GM18507 (cell line): ENCODE results near the gene ABCA9.

Source experiments
- DNase-seq: peaks from one replicate; pipeline ENCODE4 v3.0.0; 2011; ENCODE audit warnings: low read depth; ENCODE audit not compliant: insufficient read length; ENCODE audit errors: extremely low spot score
- FAIRE-seq: peaks from 2 replicates; lab custom pipeline; 2011; peaks lifted over from hg19 to GRCh38; lab: Jason Lieb, UNC

The ABCA9 gene

GRCh38 chr17:69067274-69068047, 6.7 kb upstream of the ABCA9 start:
- no peak for FAIRE-seq
- no peak for DNase-seq

- DNase-seq (no peak), FAIRE-seq (no peak)
Measured at GRCh38 chr17:69066482-69066881, 5.8 kb upstream of the ABCA9 start.

DNA sequence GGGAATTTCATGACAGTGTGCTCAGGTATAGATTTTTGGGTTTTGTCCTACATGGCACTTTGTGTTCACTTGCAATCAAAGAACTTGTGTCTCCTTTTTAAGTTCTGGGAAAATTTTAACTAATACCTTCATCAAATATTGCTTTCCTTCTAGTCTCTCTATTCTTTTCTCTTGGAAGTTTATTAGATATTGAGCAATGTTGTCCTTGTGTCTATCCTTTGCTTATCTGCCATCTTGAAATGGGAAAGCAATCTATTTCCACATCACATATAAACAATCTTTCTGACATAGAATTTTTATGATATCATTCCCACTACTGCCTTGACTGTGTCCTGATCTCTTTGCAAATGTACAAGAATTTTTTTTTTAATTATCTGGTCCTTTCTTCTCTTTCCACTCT, 4.4 kb upstream of the ABCA9 start:
- no peak for DNase-seq
- FAIRE-seq: no peak

DNA sequence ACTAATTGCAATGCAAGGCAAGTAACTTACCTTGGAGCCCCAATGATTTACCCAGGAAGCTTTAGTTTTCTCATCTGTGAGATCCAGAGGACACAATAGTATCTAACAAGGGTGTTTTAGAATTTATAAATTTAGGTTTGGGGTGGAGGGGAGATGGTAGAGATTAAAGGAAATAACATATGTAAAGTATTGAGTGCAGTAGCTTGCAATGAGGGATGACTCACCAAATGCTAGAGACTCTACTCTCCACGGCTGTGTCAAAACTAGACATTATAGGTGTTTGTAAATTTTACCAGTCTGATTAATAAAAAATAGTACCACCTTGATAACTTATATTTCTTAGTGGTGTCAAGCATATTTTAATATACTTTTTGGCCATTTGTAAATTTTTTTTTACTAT, 3.7 kb upstream of the ABCA9 start:
- FAIRE-seq (no peak), DNase-seq (no peak)

DNA sequence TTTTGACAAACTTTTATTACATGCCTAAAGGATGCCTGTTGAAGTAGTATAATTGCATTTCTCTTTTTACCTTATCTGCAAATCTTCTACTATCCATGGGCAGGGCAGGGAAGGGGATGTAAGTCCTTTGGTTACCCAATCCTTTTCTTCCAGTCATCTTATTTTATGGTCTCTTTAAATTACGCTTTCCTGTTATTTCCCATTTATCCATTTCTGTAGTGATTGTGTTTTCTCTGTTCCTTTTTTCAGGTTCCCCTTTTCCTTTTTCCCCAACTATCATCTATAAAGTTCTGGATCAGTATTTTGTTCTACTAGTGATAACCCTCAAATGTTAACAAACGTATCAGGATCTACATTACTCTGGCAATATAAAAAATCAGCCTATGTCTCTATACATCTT, 3.3 kb upstream of the ABCA9 start:
- FAIRE-seq (no peak), DNase-seq (no peak)

- FAIRE-seq: no peak
- DNase-seq: no peak
Measured at GRCh38 chr17:69062860-69063581, 2.3 kb upstream of the ABCA9 start.

- no peak for FAIRE-seq
- no peak for DNase-seq
Measured at GRCh38 chr17:69061721-69062556, 1.2 kb upstream of the ABCA9 start.

DNA sequence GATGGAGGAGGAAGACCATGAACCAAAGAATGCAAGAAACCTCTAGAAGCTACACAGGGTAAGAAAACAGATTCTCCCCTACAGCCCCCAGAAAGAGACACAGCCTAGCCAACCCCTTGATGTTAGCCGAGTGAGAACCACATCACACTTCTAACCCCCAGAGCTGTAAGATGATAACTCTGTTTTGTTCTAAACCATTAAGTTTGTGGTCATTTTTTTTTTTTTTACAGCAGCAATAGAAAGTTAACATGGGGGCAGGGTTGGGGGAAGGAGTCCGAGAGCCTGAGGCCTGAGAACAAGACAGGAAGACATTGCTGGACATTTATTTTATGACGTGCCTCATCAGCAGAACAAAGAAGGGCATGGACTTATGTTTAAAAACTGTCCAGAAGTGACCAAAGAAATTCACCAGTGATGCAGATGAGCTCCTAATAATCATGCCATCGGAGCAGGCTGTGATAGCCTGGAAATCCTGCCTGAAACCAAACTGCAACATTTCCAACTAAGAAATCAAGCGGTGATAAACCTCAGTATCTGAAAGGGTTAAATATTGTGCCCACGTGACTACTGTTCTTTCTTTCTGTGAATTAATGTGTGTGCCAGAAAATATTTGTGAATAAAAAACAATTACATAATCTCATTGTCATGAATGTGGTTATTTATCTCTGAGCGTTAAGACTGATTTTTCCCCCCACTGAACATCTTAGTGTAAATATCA, 1.1 kb downstream of the ABCA9 start:
- DNase-seq: no peak
- no peak for FAIRE-seq

- FAIRE-seq (no peak), DNase-seq (no peak)
Measured at GRCh38 chr17:69058165-69058564, 2.6 kb downstream of the ABCA9 start.

DNA sequence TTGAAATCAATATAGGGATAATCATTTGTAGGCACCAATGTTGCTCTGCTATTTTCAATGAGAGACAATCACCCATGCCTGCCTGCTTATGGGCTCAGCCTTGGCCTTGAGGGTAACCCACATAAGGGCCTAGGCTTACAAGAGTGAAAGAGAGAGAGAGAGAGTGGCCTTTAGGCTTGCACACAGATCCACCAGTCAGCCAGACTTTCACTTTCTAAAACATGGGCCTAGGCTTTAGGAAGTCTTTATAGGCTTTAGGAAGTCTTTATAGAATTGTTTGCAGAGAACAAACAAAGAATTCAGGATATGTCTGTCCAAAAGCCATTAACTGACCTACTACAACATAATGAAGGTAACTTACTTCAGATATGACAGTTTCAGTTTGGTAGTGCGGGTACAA, 3.4 kb downstream of the ABCA9 start:
- DNase-seq: no peak
- FAIRE-seq: no peak

- DNase-seq (no peak), FAIRE-seq (no peak)
Measured at GRCh38 chr17:69056179-69056823, 4.4 kb downstream of the ABCA9 start.

- FAIRE-seq: no peak
Measured at GRCh38 chr17:69055334-69055733, 5.4 kb downstream of the ABCA9 start.

DNA sequence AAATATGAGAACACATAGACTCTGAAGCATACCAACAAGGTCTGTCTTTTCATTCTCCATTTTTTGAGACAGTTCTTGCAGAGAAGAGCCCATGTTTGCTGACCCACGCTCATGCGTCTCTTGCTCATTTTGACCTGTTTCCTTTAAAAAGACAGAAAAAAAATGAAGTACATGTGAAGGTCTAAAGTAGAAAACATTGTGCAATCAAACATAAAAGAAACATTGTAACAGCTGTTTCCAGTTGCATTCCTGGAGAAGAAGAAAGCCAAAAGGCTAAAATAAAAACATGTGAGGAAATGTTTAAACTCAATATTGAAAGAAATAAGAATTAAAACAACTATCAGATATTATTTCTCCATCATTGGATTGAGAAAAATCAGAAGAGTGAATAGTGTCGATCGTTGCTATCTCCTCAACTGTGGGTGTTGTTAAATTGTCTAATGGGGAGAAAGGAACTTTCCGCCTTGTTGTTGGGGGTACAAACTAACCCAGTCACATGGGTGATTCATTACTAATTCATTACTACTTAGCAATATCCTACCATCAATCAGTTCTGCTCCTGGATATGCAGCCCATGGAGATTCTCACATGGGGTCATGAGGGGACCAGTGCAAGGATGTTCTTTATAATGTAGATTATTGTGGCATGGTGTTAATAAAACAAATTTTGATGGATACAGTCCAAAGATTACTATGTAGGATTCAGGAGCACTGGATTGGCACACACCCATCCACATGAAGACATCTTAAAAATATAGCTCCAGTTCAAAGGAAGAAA, 9.5 kb downstream of the ABCA9 start:
- DNase-seq: no peak
- FAIRE-seq: no peak

More at GRCh38 chr17:69055334-69055733, 5.4 kb downstream of the ABCA9 start:
- DNase-seq: no peak

GRCh38 chr17:69048634-69049033, 12.1 kb downstream of the ABCA9 start:
- FAIRE-seq (no peak), DNase-seq (no peak)

GRCh38 chr17:69047368-69048263, 13.1 kb downstream of the ABCA9 start:
- DNase-seq (no peak), FAIRE-seq (no peak)

- FAIRE-seq (no peak), DNase-seq (no peak)
Measured at GRCh38 chr17:69046121-69046807, 14.5 kb downstream of the ABCA9 start.

DNA sequence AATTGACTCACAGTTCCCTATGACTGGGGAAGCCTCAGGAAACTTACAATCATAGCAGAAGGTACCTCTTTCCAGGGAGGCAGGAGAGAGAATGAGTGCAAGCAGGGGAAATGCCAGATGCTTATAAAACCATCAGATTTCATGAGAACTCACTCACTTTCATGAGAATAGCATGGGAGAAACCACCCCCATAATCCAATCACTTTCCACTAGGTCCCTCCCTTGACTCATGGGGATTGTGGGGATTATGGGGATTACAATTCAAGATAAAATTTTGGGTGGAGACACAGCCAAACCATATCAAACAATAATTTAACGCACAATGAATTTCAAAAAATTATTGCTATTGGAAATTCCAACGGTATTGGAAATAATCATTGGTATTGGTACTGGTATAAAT, 15.1 kb downstream of the ABCA9 start:
- no peak for DNase-seq
- no peak for FAIRE-seq
